Measurements from ENCODE around the gene MGAT2.

The MGAT2 gene

GRCh38 chr14:49598485-49599300, 21.9 kb upstream of the MGAT2 start, which contains the start of gene LRR1:
Gene LRR1, plus strand, starts transcription at chr14:49598940. Its CDS starts 81 bp downstream, at chr14:49599021.
- no peak within 1 kb of the TSS for H4K91ac ChIP-seq (ENCODE audit: low read depth, low read length, poor library complexity)
- H2AFZ ChIP-seq (ENCODE audit: low read length) = peak within 1 kb of the TSS; percentile 98
- peak within 1 kb of the TSS; percentile 84 for H2BK15ac ChIP-seq (ENCODE audit: low read length)
- H3K4ac ChIP-seq (ENCODE audit: low read length) = no peak within 1 kb of the TSS
- peak within 1 kb of the TSS; percentile 91 for H2BK120ac ChIP-seq (ENCODE audit: low read depth, low read length)
- H2BK12ac ChIP-seq (ENCODE audit: low read length) = peak within 1 kb of the TSS; percentile 73
- H3K4me2 ChIP-seq (ENCODE audit: insufficient read depth, low read length, poor library complexity, severe bottlenecking) = peak within 1 kb of the TSS; percentile 85
- peak within 1 kb of the TSS; percentile 89 for H3K14ac ChIP-seq (ENCODE audit: low read length)
- H3K4me3 ChIP-seq (ENCODE audit: low read length in 2 of 2) = peak within 1 kb of the TSS; percentile 96
- WGBS, 2 donors (ENCODE audit: extremely low coverage in 2 of 2, insufficient read length in 2 of 2, insufficient replicate concordance in 1 of 2) = no CpG with 5 or more reads among the region's 77 CpGs
- peak; percentile 74 for DNase-seq (ENCODE audit: low spot score)
- H3K4me1 ChIP-seq (ENCODE audit: control insufficient read depth in 2 of 2, insufficient read depth in 1 of 2, low read depth in 1 of 2, low read length in 2 of 2) = no peaks in the 10 kb centered on the region
- no peak within 1 kb of the TSS for H2AK5ac ChIP-seq (ENCODE audit: low read depth, low read length)
- H3K9me3 ChIP-seq (replicated peaks in 1 of 2; ENCODE audit: control insufficient read depth in 2 of 2, insufficient read depth in 1 of 2, low read depth in 1 of 2, low read length in 2 of 2) = no peaks in the 10 kb centered on the region
- H3K79me1 ChIP-seq (ENCODE audit: low read depth, low read length) = peaks cover 2% of the 10 kb centered on the region
- H3K27me3 ChIP-seq (ENCODE audit: control insufficient read depth in 3 of 3, insufficient read depth in 3 of 3, low read depth in 1 of 3, low read length in 3 of 3) = no peaks in the 10 kb centered on the region
- peak within 1 kb of the TSS; percentile 88 for H3K27ac ChIP-seq (replicated peaks; ENCODE audit: low read length)
- no peak within 1 kb of the TSS for H4K8ac ChIP-seq (ENCODE audit: low read depth, low read length)
- H3K9ac ChIP-seq (ENCODE audit: low read depth, low read length, poor library complexity) = peak within 1 kb of the TSS; percentile 93
- peak within 1 kb of the TSS; percentile 80 for H3K23ac ChIP-seq (ENCODE audit: low read depth, low read length, poor library complexity)
- peak within 1 kb of the TSS; percentile 99 for H3K18ac ChIP-seq (ENCODE audit: low read length)
- peak within 1 kb of the TSS; percentile 95 for H2BK5ac ChIP-seq (ENCODE audit: low read length)
- H3K36me3 ChIP-seq (replicated peaks in 1 of 2; ENCODE audit: control insufficient read depth in 2 of 2, insufficient read depth in 2 of 2, low read length in 2 of 2) = peaks cover 2 to 30% of the 10 kb centered on the region in 2 donors

DNA sequence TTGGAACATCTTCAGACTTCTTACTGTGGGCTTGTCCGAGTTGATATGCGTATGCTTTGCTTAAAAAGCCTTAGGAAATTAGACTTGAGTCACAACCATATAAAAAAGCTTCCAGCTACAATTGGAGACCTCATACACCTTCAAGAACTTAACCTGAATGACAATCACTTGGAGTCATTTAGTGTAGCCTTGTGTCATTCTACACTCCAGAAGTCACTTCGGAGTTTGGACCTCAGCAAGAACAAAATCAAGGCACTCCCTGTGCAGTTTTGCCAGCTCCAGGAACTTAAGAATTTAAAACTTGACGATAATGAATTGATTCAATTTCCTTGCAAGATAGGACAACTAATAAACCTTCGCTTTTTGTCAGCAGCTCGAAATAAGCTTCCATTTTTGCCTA, 13.0 kb upstream of the MGAT2 start:
- Histone ChIP-seq H2BK12ac (ENCODE audit: low read length) (no peak overlapping the region), H3K14ac (ENCODE audit: low read length) (no peak overlapping the region), H3K4ac (ENCODE audit: low read length) (no peak overlapping the region), H3K36me3 (replicated peaks in 1 of 2; ENCODE audit: control insufficient read depth in 2 of 2, insufficient read depth in 2 of 2, low read length in 2 of 2) (peaks cover 12 to 83% of the 10 kb centered on the region in 2 donors), H4K91ac (ENCODE audit: low read depth, low read length, poor library complexity) (no peak overlapping the region), H3K18ac (ENCODE audit: low read length) (no peak overlapping the region), H2BK5ac (ENCODE audit: low read length) (no peak overlapping the region), H3K9ac (ENCODE audit: low read depth, low read length, poor library complexity) (no peak overlapping the region), H3K4me1 (ENCODE audit: control insufficient read depth in 2 of 2, insufficient read depth in 1 of 2, low read depth in 1 of 2, low read length in 2 of 2) (no peaks in the 10 kb centered on the region), H3K4me3 (ENCODE audit: low read length in 2 of 2) (no peak overlapping the region), H4K8ac (ENCODE audit: low read depth, low read length) (no peak overlapping the region), H3K9me3 (replicated peaks in 1 of 2; ENCODE audit: control insufficient read depth in 2 of 2, insufficient read depth in 1 of 2, low read depth in 1 of 2, low read length in 2 of 2) (no peaks in the 10 kb centered on the region), H3K27ac (replicated peaks; ENCODE audit: low read length) (no peak overlapping the region), H2BK15ac (ENCODE audit: low read length) (no peak overlapping the region), H3K79me1 (ENCODE audit: low read depth, low read length) (peaks cover under 1% of the 10 kb centered on the region), H2AFZ (ENCODE audit: low read length) (no peak overlapping the region), H3K23ac (ENCODE audit: low read depth, low read length, poor library complexity) (no peak overlapping the region), H2AK5ac (ENCODE audit: low read depth, low read length) (no peak overlapping the region), H3K27me3 (ENCODE audit: control insufficient read depth in 3 of 3, insufficient read depth in 3 of 3, low read depth in 1 of 3, low read length in 3 of 3) (no peaks in the 10 kb centered on the region), H2BK120ac (ENCODE audit: low read depth, low read length) (no peak overlapping the region), H3K4me2 (ENCODE audit: insufficient read depth, low read length, poor library complexity, severe bottlenecking) (no peak overlapping the region)
- no CpG with 5 or more reads among the region's 6 CpGs for WGBS, 2 donors (ENCODE audit: extremely low coverage in 2 of 2, insufficient read length in 2 of 2, insufficient replicate concordance in 1 of 2)
- DNase-seq (ENCODE audit: low spot score) = no peak

GRCh38 chr14:49612251-49612650, 8.3 kb upstream of the MGAT2 start:
- H4K91ac ChIP-seq (ENCODE audit: low read depth, low read length, poor library complexity) = no peak overlapping the region
- no peak overlapping the region for H4K8ac ChIP-seq (ENCODE audit: low read depth, low read length)
- H2BK120ac ChIP-seq (ENCODE audit: low read depth, low read length) = no peak overlapping the region
- no CpG with 5 or more reads among the region's 4 CpGs for WGBS, 2 donors (ENCODE audit: extremely low coverage in 2 of 2, insufficient read length in 2 of 2, insufficient replicate concordance in 1 of 2)
- no peak overlapping the region for H3K4ac ChIP-seq (ENCODE audit: low read length)
- H3K27ac ChIP-seq (replicated peaks; ENCODE audit: low read length) = no peak overlapping the region
- no peak overlapping the region for H2BK15ac ChIP-seq (ENCODE audit: low read length)
- H2AK5ac ChIP-seq (ENCODE audit: low read depth, low read length) = no peak overlapping the region
- H3K23ac ChIP-seq (ENCODE audit: low read depth, low read length, poor library complexity) = no peak overlapping the region
- no peak overlapping the region for H3K14ac ChIP-seq (ENCODE audit: low read length)
- H3K9ac ChIP-seq (ENCODE audit: low read depth, low read length, poor library complexity) = no peak overlapping the region
- H3K4me2 ChIP-seq (ENCODE audit: insufficient read depth, low read length, poor library complexity, severe bottlenecking) = no peak overlapping the region
- no peaks in the 10 kb centered on the region for H3K27me3 ChIP-seq (ENCODE audit: control insufficient read depth in 3 of 3, insufficient read depth in 3 of 3, low read depth in 1 of 3, low read length in 3 of 3)
- no peak overlapping the region for H3K4me3 ChIP-seq (ENCODE audit: low read length in 2 of 2)
- peaks cover 5 to 77% of the 10 kb centered on the region in 2 donors for H3K36me3 ChIP-seq (replicated peaks in 1 of 2; ENCODE audit: control insufficient read depth in 2 of 2, insufficient read depth in 2 of 2, low read length in 2 of 2)
- H3K79me1 ChIP-seq (ENCODE audit: low read depth, low read length) = peaks cover 2% of the 10 kb centered on the region
- no peak overlapping the region for H2BK12ac ChIP-seq (ENCODE audit: low read length)
- no peaks in the 10 kb centered on the region for H3K9me3 ChIP-seq (replicated peaks in 1 of 2; ENCODE audit: control insufficient read depth in 2 of 2, insufficient read depth in 1 of 2, low read depth in 1 of 2, low read length in 2 of 2)
- H3K18ac ChIP-seq (ENCODE audit: low read length) = no peak overlapping the region
- DNase-seq (ENCODE audit: low spot score) = no peak
- H2AFZ ChIP-seq (ENCODE audit: low read length) = no peak overlapping the region
- no peaks in the 10 kb centered on the region for H3K4me1 ChIP-seq (ENCODE audit: control insufficient read depth in 2 of 2, insufficient read depth in 1 of 2, low read depth in 1 of 2, low read length in 2 of 2)
- H2BK5ac ChIP-seq (ENCODE audit: low read length) = no peak overlapping the region

DNA sequence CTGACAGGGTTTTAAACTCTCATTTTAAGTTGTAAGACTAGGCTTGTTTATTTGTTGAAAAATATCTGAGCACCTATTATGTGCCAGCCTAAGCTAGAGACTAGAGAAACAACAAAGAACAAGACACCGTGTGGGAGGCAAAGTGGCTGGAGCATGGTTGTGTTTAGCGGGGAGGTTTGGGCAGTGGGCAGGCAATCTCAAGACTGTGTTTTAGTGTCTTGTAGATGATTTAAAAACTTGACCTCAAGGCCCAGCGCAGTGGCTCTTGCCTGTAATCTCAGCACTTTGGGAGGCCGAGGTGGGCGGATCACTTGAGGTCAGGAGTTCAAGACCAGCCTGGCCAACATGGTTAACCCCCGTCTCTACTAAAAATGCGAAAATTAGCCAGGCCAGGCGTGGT, 7.9 kb upstream of the MGAT2 start:
- DNase-seq (ENCODE audit: low spot score) = no peak
- no peak overlapping the region for H3K4me2 ChIP-seq (ENCODE audit: insufficient read depth, low read length, poor library complexity, severe bottlenecking)
- no peak overlapping the region for H3K23ac ChIP-seq (ENCODE audit: low read depth, low read length, poor library complexity)
- no peak overlapping the region for H2AFZ ChIP-seq (ENCODE audit: low read length)
- no peaks in the 10 kb centered on the region for H3K9me3 ChIP-seq (replicated peaks in 1 of 2; ENCODE audit: control insufficient read depth in 2 of 2, insufficient read depth in 1 of 2, low read depth in 1 of 2, low read length in 2 of 2)
- no peak overlapping the region for H3K27ac ChIP-seq (replicated peaks; ENCODE audit: low read length)
- no peak overlapping the region for H2AK5ac ChIP-seq (ENCODE audit: low read depth, low read length)
- H3K4me3 ChIP-seq (ENCODE audit: low read length in 2 of 2) = no peak overlapping the region
- no peak overlapping the region for H4K8ac ChIP-seq (ENCODE audit: low read depth, low read length)
- H3K36me3 ChIP-seq (replicated peaks in 1 of 2; ENCODE audit: control insufficient read depth in 2 of 2, insufficient read depth in 2 of 2, low read length in 2 of 2) = peaks cover 3 to 77% of the 10 kb centered on the region in 2 donors
- H3K4ac ChIP-seq (ENCODE audit: low read length) = no peak overlapping the region
- no peak overlapping the region for H2BK12ac ChIP-seq (ENCODE audit: low read length)
- H3K14ac ChIP-seq (ENCODE audit: low read length) = no peak overlapping the region
- H2BK15ac ChIP-seq (ENCODE audit: low read length) = no peak overlapping the region
- WGBS, 2 donors (ENCODE audit: extremely low coverage in 2 of 2, insufficient read length in 2 of 2, insufficient replicate concordance in 1 of 2) = no CpG with 5 or more reads among the region's 8 CpGs
- peaks cover 2% of the 10 kb centered on the region for H3K79me1 ChIP-seq (ENCODE audit: low read depth, low read length)
- no peak overlapping the region for H4K91ac ChIP-seq (ENCODE audit: low read depth, low read length, poor library complexity)
- H3K4me1 ChIP-seq (ENCODE audit: control insufficient read depth in 2 of 2, insufficient read depth in 1 of 2, low read depth in 1 of 2, low read length in 2 of 2) = no peaks in the 10 kb centered on the region
- no peak overlapping the region for H3K18ac ChIP-seq (ENCODE audit: low read length)
- H3K27me3 ChIP-seq (ENCODE audit: control insufficient read depth in 3 of 3, insufficient read depth in 3 of 3, low read depth in 1 of 3, low read length in 3 of 3) = no peaks in the 10 kb centered on the region
- H2BK5ac ChIP-seq (ENCODE audit: low read length) = no peak overlapping the region
- H3K9ac ChIP-seq (ENCODE audit: low read depth, low read length, poor library complexity) = no peak overlapping the region
- no peak overlapping the region for H2BK120ac ChIP-seq (ENCODE audit: low read depth, low read length)

All from neuronal stem cell (in vitro differentiated cells).